Right forelimb (tissue), 1 donor: ENCODE results near the gene MGAT5.
"Not testable (repeated sequence)": the region's sequence is repeated elsewhere in the genome, so short reads cannot be mapped to it uniquely, and the experiment has no call there.

Source experiments
- DNase-seq: peaks from one replicate; pipeline ENCODE4 v3.0.0-alpha.2; 2018

Gene MGAT5

GRCh38 chr2:134454426-134454825 lies 200.6 kb downstream of the MGAT5 start:
- no peak for DNase-seq

GRCh38 chr2:134454931-134455330 lies 201.1 kb downstream of the MGAT5 start:
- peak; percentile 32 for DNase-seq

GRCh38 chr2:134455426-134455825 lies 201.6 kb downstream of the MGAT5 start:
- peak; percentile 35 for DNase-seq

GRCh38 chr2:134457353-134457752 lies 203.5 kb downstream of the MGAT5 start:
- DNase-seq: peak; percentile 41

- peak; percentile 20 for DNase-seq
Observed at GRCh38 chr2:134457765-134458472, 204.0 kb downstream of the MGAT5 start.

GRCh38 chr2:134458473-134458853 lies 204.6 kb downstream of the MGAT5 start:
- no peak for DNase-seq

GRCh38 chr2:134458950-134459349 lies 205.1 kb downstream of the MGAT5 start:
- DNase-seq: peak; percentile 35

- peak; percentile 27 for DNase-seq
Observed at GRCh38 chr2:134459706-134460406, 206.0 kb downstream of the MGAT5 start.

- DNase-seq: peak; percentile 77
Observed at GRCh38 chr2:134460583-134460998, 206.7 kb downstream of the MGAT5 start.

GRCh38 chr2:134461511-134461910 lies 207.6 kb downstream of the MGAT5 start:
- DNase-seq: peak; percentile 30

- peak; percentile 30 for DNase-seq
Observed at GRCh38 chr2:134462275-134462674, 208.4 kb downstream of the MGAT5 start.

GRCh38 chr2:134462791-134463698 lies 209.2 kb downstream of the MGAT5 start:
- peak; percentile 22 for DNase-seq

GRCh38 chr2:134463699-134464022 lies 209.8 kb downstream of the MGAT5 start:
- DNase-seq: no peak

- DNase-seq: peak; percentile 36
Observed at GRCh38 chr2:134465228-134466105, 211.6 kb downstream of the MGAT5 start.

GRCh38 chr2:134466141-134466540 lies 212.3 kb downstream of the MGAT5 start:
- no peak for DNase-seq

- DNase-seq: no peak
Observed at GRCh38 chr2:134468164-134468563, 214.3 kb downstream of the MGAT5 start.

GRCh38 chr2:134468776-134469175 lies 214.9 kb downstream of the MGAT5 start:
- no peak for DNase-seq

GRCh38 chr2:134469516-134470115 lies 215.7 kb downstream of the MGAT5 start:
- no peak for DNase-seq

GRCh38 chr2:134470561-134471168 lies 216.8 kb downstream of the MGAT5 start:
- DNase-seq: no peak

- not testable (repeated sequence) for DNase-seq
Observed at GRCh38 chr2:134476982-134477381, 223.1 kb downstream of the MGAT5 start.

- no peak for DNase-seq
Observed at GRCh38 chr2:134479696-134480330, 225.9 kb downstream of the MGAT5 start.
